Smooth muscle cell (in vitro differentiated cells): ENCODE data around the gene MYH15. TPM values are rescaled to one million over a fixed set of nuclear protein-coding genes. Genes with fewer than 3 reads are reported as not detected.

Source experiments
- DNase-seq: peaks from one replicate; lab custom pipeline; 2025; ENCODE audit not compliant: unreplicated experiment; lab: John Stamatoyannopoulos, UW
- H2AFZ ChIP-seq: fragments of 200-600 bp; sonication (generic); 2 replicates; pipeline ENCODE4 v1.6.0; 2016; ENCODE audit warnings: antibody characterized with exemption, low read depth, mild to moderate bottlenecking
- H3F3A ChIP-seq: fragments of 200-600 bp; sonication (generic); 2 replicates; pipeline ENCODE4 v1.6.0; 2017; ENCODE audit warnings: antibody characterized with exemption, low read depth
- H3K27ac ChIP-seq: fragments of 200-600 bp; sonication (generic); 2 replicates; pipeline ENCODE4 v1.5.1; 2016; ENCODE audit warnings: low read depth, mild to moderate bottlenecking
- H3K27me3 ChIP-seq: fragments of 200-600 bp; sonication (generic); 2 replicates; pipeline ENCODE4 v1.6.1; 2016; ENCODE audit warnings: low read depth, mild to moderate bottlenecking
- H3K36me3 ChIP-seq: fragments of 200-600 bp; sonication (generic); 2 replicates; pipeline ENCODE4 v1.5.1; 2016; ENCODE audit warnings: low read depth
- H3K4me1 ChIP-seq: fragments of 200-600 bp; sonication (generic); 2 replicates; pipeline ENCODE4 v1.5.1; 2016; ENCODE audit warnings: low read depth
- H3K4me2 ChIP-seq: fragments of 200-600 bp; sonication (generic); 2 replicates; pipeline ENCODE4 v1.6.0; 2016; ENCODE audit warnings: mild to moderate bottlenecking
- H3K4me3 ChIP-seq: fragments of 200-600 bp; sonication (generic); 2 replicates; pipeline ENCODE4 v1.5.1; 2016; ENCODE audit warnings: mild to moderate bottlenecking
- H3K79me2 ChIP-seq: fragments of 200-600 bp; sonication (generic); 2 replicates; pipeline ENCODE4 v1.6.0; 2016; ENCODE audit warnings: low read depth, mild to moderate bottlenecking
- H3K9ac ChIP-seq: fragments of 200-600 bp; sonication (generic); 2 replicates; pipeline ENCODE4 v1.6.0; 2016; ENCODE audit warnings: low read depth
- H3K9me3 ChIP-seq: fragments of 200-600 bp; sonication (generic); replicated peaks from 2 replicates; pipeline ENCODE4 v1.5.1; 2016; ENCODE audit warnings: low read depth
- H4K20me1 ChIP-seq: fragments of 200-600 bp; sonication (generic); 2 replicates; pipeline ENCODE4 v1.6.0; 2016; ENCODE audit warnings: low read depth
- CTCF ChIP-seq: fragments of 200-600 bp; sonication (generic); IDR thresholded peaks from 2 replicates; pipeline ENCODE4 v1.5.1; 2017; ENCODE audit warnings: borderline replicate concordance, mild to moderate bottlenecking, antibody characterized with exemption; ENCODE audit not compliant: insufficient read depth, poor library complexity, severe bottlenecking
- WGBS: methylation state at CpG from one replicate; pipeline ENCODE4 v1.1.7; 2016; ENCODE audit warnings: low lambda C conversion rate; 5-methylcytosine and 5-hydroxymethylcytosine counted together
- polyA plus RNA-seq: library from polyadenylated mRNA; unstranded; fragments of >200 nt; fragmentation: Nextera tagmentation; extraction: Ambion mirVana; gene quantifications from 2 replicates; pipeline ENCODE4 v1.2.1, GENCODE V29; 2016
- total RNA-seq: library from RNA; depleted of rRNA; stranded (reverse); fragments of >200 nt; gene quantifications from 2 replicates; pipeline ENCODE4 v1.2.3, GENCODE V29; 2014

The MYH15 gene
- total and polyA plus RNA-seq, 2 experiments from 2014 or later, result 0.18 TPM; not detected in 1

GRCh38 chr3:108416111-108416869 is 94.1 kb downstream of the MYH15 start:
- H3K27ac ChIP-seq, result no peak overlapping the region
- WGBS, result 86% methylated on average over 4 of the region's 4 CpGs
- no peak overlapping the region for H3K9ac ChIP-seq
- H3K4me3 ChIP-seq, result no peak overlapping the region
- H3K36me3 ChIP-seq, result no peaks in the 10 kb centered on the region
- no peak overlapping the region for H3K4me2 ChIP-seq
- H3K4me1 ChIP-seq, result no peaks in the 10 kb centered on the region
- no peak for DNase-seq
- H4K20me1 ChIP-seq, result no peaks in the 10 kb centered on the region
- no peak for TF ChIP-seq CTCF
- no peaks in the 10 kb centered on the region for H3F3A ChIP-seq
- no peaks in the 10 kb centered on the region for H3K27me3 ChIP-seq
- H2AFZ ChIP-seq, result no peak overlapping the region
- H3K9me3 ChIP-seq, result no peaks in the 10 kb centered on the region
- H3K79me2 ChIP-seq, result no peaks in the 10 kb centered on the region

- H4K20me1 ChIP-seq, result no peaks in the 10 kb centered on the region
- no peak overlapping the region for H3K4me2 ChIP-seq
- no peak overlapping the region for H3K27ac ChIP-seq
- WGBS, result 86% methylated on average over 3 of the region's 3 CpGs
- no peak overlapping the region for H3K9ac ChIP-seq
- no peak overlapping the region for H3K4me3 ChIP-seq
- H3K79me2 ChIP-seq, result no peaks in the 10 kb centered on the region
- no peaks in the 10 kb centered on the region for H3F3A ChIP-seq
- H3K27me3 ChIP-seq, result no peaks in the 10 kb centered on the region
- no peak for DNase-seq
- H3K9me3 ChIP-seq, result no peaks in the 10 kb centered on the region
- TF ChIP-seq CTCF, result no peak
- no peaks in the 10 kb centered on the region for H3K36me3 ChIP-seq
- H2AFZ ChIP-seq, result no peak overlapping the region
- no peaks in the 10 kb centered on the region for H3K4me1 ChIP-seq
These were observed 94.7 kb downstream of the MYH15 start for GRCh38 chr3:108415661-108416060.

- no peak for DNase-seq
- H3K36me3 ChIP-seq, result no peaks in the 10 kb centered on the region
- no peak overlapping the region for H3K27ac ChIP-seq
- no peak overlapping the region for H3K9ac ChIP-seq
- no peak overlapping the region for H3K4me2 ChIP-seq
- no peaks in the 10 kb centered on the region for H3K4me1 ChIP-seq
- no peak overlapping the region for H3K4me3 ChIP-seq
- TF ChIP-seq CTCF, result no peak
- no peaks in the 10 kb centered on the region for H3K9me3 ChIP-seq
- no peaks in the 10 kb centered on the region for H4K20me1 ChIP-seq
- no peaks in the 10 kb centered on the region for H3K27me3 ChIP-seq
- H2AFZ ChIP-seq, result no peak overlapping the region
- no peaks in the 10 kb centered on the region for H3K79me2 ChIP-seq
- 86% methylated on average over 5 of the region's 5 CpGs for WGBS
- H3F3A ChIP-seq, result no peaks in the 10 kb centered on the region
These were observed 96.4 kb downstream of the MYH15 start for GRCh38 chr3:108414007-108414406.
